Osteoblast (primary cell): ENCODE results near the gene NOLC1. TPM values are rescaled to one million over a fixed set of nuclear protein-coding genes. Genes with fewer than 3 reads are reported as not detected.
A peak's percentile ranks its signal among the peaks of the same experiment; 100 is the strongest.
"Not testable (repeated sequence)": the region's sequence is repeated elsewhere in the genome, so short reads cannot be mapped to it uniquely, and the experiment has no call there.

Source experiments
- DNase-seq: peaks from one replicate; pipeline ENCODE4 v3.0.0; 2011; ENCODE audit warnings: low spot score, mixed read lengths; ENCODE audit not compliant: insufficient read length; ENCODE audit errors: missing footprints
- H2AFZ ChIP-seq: 2 replicates; pipeline ENCODE4 v1.6.0; 2011; ENCODE audit warnings: mild to moderate bottlenecking, low read length
- H3K27ac ChIP-seq: 2 replicates; pipeline ENCODE4 v1.5.1; 2011; ENCODE audit warnings: mild to moderate bottlenecking, low read depth, low read length, moderate library complexity
- H3K27me3 ChIP-seq: 2 replicates; pipeline ENCODE4 v1.6.0; 2012; ENCODE audit warnings: mild to moderate bottlenecking, control low read depth, inconsistent platforms, low read length, moderate library complexity; ENCODE audit not compliant: insufficient read depth
- H3K36me3 ChIP-seq: 2 replicates; pipeline ENCODE4 v1.5.1; 2011; ENCODE audit warnings: mild to moderate bottlenecking, low read length, control low read depth, moderate library complexity; ENCODE audit not compliant: insufficient read depth
- H3K4me1 ChIP-seq: 2 replicates; pipeline ENCODE4 v1.5.1; 2011; ENCODE audit warnings: mild to moderate bottlenecking, low read length, control low read depth, moderate library complexity; ENCODE audit not compliant: insufficient read depth
- H3K4me2 ChIP-seq: 2 replicates; pipeline ENCODE4 v1.6.0; 2011; ENCODE audit warnings: mild to moderate bottlenecking, low read length; ENCODE audit not compliant: insufficient read depth
- H3K4me3 ChIP-seq: fragments of 200-600 bp; sonication (generic); 3 replicates; pipeline ENCODE4 v1.5.1; 2012; ENCODE audit warnings: mild to moderate bottlenecking, low read length, inconsistent platforms; ENCODE audit not compliant: insufficient read depth
- H3K79me2 ChIP-seq: 2 replicates; pipeline ENCODE4 v1.6.0; 2012; ENCODE audit warnings: mild to moderate bottlenecking, low read length, control low read depth, inconsistent platforms; ENCODE audit not compliant: insufficient read depth
- H3K9me3 ChIP-seq: 2 replicates; pipeline ENCODE4 v1.5.1; 2011; ENCODE audit warnings: low read depth, low read length, control low read depth
- H4K20me1 ChIP-seq: 2 replicates; pipeline ENCODE4 v1.6.0; 2012; ENCODE audit warnings: mild to moderate bottlenecking, low read length, control low read depth; ENCODE audit not compliant: insufficient read depth
- CTCF ChIP-seq: IDR thresholded peaks from 2 replicates; pipeline ENCODE4 v1.5.1; 2011; ENCODE audit warnings: mild to moderate bottlenecking, low read depth, low read length, moderate library complexity; ENCODE audit errors: extremely low read depth
- total RNA-seq: library from RNA; depleted of rRNA; stranded (reverse); fragments of >200 nt; gene quantifications from 2 replicates; pipeline ENCODE4 v1.2.3, GENCODE V29; 2012

The NOLC1 gene
- total RNA-seq, 1 donor, result 18.1 TPM

DNA sequence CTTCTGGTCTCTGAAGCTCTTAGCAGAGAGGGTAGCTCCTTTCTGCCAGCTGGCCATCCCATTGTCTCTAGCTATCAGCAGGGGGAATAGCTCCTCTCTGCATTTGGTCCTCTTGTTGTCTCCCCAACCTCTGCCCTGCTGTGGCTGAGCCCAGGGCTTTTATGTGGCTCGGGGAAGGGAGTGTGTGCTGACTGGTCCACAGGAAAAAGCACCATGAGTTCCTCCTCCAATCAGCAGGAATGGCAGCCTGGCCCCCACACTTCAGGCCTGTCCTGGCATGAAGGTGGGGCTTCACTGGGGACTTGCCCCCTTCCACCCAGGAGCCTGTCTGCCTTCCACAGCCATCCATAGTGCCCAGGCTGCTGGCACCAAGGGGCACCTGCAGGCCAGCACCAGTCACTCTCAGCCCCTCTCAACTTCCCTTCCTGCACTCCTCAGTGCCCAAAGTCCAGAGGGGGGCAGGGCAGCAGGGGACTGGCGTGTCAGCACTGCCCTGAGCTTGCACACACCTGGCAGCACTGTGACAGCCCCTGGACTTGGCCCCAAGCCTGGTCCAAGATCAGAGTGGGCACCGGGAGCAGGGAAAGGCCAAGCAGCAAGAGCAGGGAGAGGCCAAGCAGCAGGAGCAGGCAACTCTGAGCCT lies 36.2 kb downstream of the NOLC1 start:
- peak overlapping the region; percentile 57 for H2AFZ ChIP-seq
- no peaks in the 10 kb centered on the region for H3K27me3 ChIP-seq
- H3K4me1 ChIP-seq, result no peaks in the 10 kb centered on the region
- peaks cover 3% of the 10 kb centered on the region for H3K9me3 ChIP-seq
- TF ChIP-seq CTCF, result no peak
- no peaks in the 10 kb centered on the region for H3K36me3 ChIP-seq
- no peak overlapping the region for H3K4me2 ChIP-seq
- DNase-seq, result no peak
- H3K27ac ChIP-seq, result no peak overlapping the region
- H4K20me1 ChIP-seq, result no peaks in the 10 kb centered on the region
- no peak overlapping the region for H3K4me3 ChIP-seq
- H3K79me2 ChIP-seq, result no peaks in the 10 kb centered on the region

DNA sequence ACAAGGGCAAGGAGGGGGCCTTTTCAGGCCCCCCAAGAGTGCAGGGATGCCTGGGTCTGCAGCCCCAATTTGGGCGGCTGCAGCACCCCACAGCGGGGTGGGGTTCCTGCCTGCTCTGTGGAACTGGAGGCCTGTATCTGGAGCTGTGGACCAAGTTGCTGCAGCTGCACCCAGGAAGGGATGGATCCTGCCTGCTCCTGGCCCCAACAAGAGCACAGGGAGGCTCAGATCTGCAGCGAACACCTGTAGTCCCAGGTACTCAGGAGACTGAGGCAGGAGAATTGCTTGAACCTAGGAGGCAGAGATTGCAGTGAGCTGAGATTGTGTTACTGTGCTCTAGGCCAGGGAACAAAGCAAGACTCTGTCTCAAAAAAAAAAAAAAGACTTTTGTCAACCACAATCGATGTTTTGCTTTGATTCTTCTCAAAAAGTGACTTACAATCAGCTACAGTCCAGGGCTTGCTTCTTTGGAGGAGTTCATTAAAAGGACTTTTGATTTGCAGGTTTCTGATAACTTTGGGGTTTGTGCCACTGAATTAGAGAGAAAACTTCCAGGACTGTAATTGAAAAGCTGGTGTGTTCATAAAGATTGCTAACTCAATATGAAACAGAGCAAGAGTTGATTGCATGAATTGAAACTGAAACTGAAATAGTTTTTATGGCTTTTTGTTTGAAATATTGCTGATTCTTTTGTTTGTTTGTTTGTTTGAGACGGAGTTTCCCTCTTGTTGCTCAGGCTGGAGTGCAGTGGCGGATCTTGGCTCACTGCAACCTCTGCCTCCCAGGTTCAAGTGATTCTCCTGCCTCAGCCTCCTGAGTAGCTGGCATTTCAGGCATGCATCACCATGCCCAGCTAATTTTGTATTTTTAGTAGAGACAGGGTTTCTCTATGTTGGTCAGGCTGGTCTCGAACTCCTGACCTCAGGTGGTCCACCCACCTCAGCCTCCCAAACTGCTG lies 37.0 kb downstream of the NOLC1 start:
- H3K36me3 ChIP-seq, H3K27me3 ChIP-seq, H3K79me2 ChIP-seq, H3K9me3 ChIP-seq, H3K4me3 ChIP-seq, DNase-seq, H4K20me1 ChIP-seq, H3K27ac ChIP-seq, H3K4me1 ChIP-seq: not testable (repeated sequence)
- Histone ChIP-seq H3K4me2 (peak overlapping the region; percentile 48), H2AFZ (peak overlapping the region; percentile 65)

GRCh38 chr10:102191956-102192355 lies 39.8 kb downstream of the NOLC1 start:
- Histone ChIP-seq H4K20me1 (no peaks in the 10 kb centered on the region), H3K27me3 (no peaks in the 10 kb centered on the region), H3K36me3 (no peaks in the 10 kb centered on the region), H3K4me3 (no peak overlapping the region), H2AFZ (no peak overlapping the region), H3K4me1 (no peaks in the 10 kb centered on the region), H3K27ac (no peak overlapping the region), H3K79me2 (no peaks in the 10 kb centered on the region), H3K9me3 (peaks cover 3% of the 10 kb centered on the region), H3K4me2 (no peak overlapping the region)
- no peak for TF ChIP-seq CTCF
- DNase-seq, result no peak

- Histone ChIP-seq H3K4me2 (no peak overlapping the region), H2AFZ (no peak overlapping the region), H3K27me3 (no peaks in the 10 kb centered on the region), H3K9me3 (peaks cover 3% of the 10 kb centered on the region), H4K20me1 (no peaks in the 10 kb centered on the region), H3K79me2 (no peaks in the 10 kb centered on the region), H3K4me1 (no peaks in the 10 kb centered on the region), H3K27ac (no peak overlapping the region), H3K4me3 (no peak overlapping the region), H3K36me3 (no peaks in the 10 kb centered on the region)
- no peak for DNase-seq
- TF ChIP-seq CTCF, result no peak
These were observed 43.2 kb downstream of the NOLC1 start for GRCh38 chr10:102195296-102195870.
